IMR-90 (cell line): ENCODE measurements around the gene POMGNT1. TPM values are rescaled to one million over a fixed set of nuclear protein-coding genes. Genes with fewer than 3 reads are reported as not detected.

ENCODE experiments used
- ATAC-seq: fragments of 200-7000 bp; cut with Tn5 transposase; 2 replicates; pipeline ENCODE4 v1.9.1; 2020; ENCODE audit warnings: low read depth, mild to moderate bottlenecking, moderate library complexity
- BruUV-seq: library from RNA; stranded (reverse); fragments of 400-500 nt; replicated peaks from 2 replicates; lab custom pipeline; 2021; lab: Mats Ljungman, UMichigan
- CTCF ChIA-PET: fragments of 300-600 bp; formaldehyde crosslinking; extraction: SDS; loops from one replicate; lab custom pipeline; 2021; ENCODE audit warnings: antibody characterized with exemption; lab: Yijun Ruan, JAX
- POLR2A ChIA-PET: fragments of 300-600 bp; sonication (Branson Sonifier 250); formaldehyde crosslinking; loops from one replicate; lab custom pipeline; 2022; ENCODE audit warnings: antibody characterized with exemption; ENCODE audit not compliant: unreplicated experiment; lab: Charles Lee
- DNase-seq: peaks from one replicate; pipeline ENCODE4 v3.0.0; 2013
- H2AFZ ChIP-seq: replicated peaks from 2 replicates; pipeline ENCODE3; 2013; ENCODE audit warnings: low read length, mild to moderate bottlenecking; ENCODE audit not compliant: poor library complexity
- H2AK5ac ChIP-seq: 2 replicates; pipeline ENCODE4 v1.6.1; 2013; ENCODE audit warnings: low read depth, low read length, inconsistent platforms
- H2AK9ac ChIP-seq: replicated peaks from 2 replicates; pipeline ENCODE3; 2013; ENCODE audit warnings: mild to moderate bottlenecking, low read depth, low read length, moderate library complexity; ENCODE audit not compliant: poor library complexity
- H2BK120ac ChIP-seq: 2 replicates; pipeline ENCODE4 v1.6.1; 2013; ENCODE audit warnings: low read depth, low read length, inconsistent platforms
- H2BK15ac ChIP-seq: 3 replicates; pipeline ENCODE4 v1.6.1; 2013; ENCODE audit warnings: low read depth, low read length, inconsistent platforms
- H2BK20ac ChIP-seq: 2 replicates; pipeline ENCODE4 v1.6.1; 2013; ENCODE audit warnings: low read depth, mild to moderate bottlenecking, inconsistent platforms, low read length, moderate library complexity
- H2BK5ac ChIP-seq: 2 replicates; pipeline ENCODE4 v1.6.1; 2013; ENCODE audit warnings: mild to moderate bottlenecking, low read depth, low read length, inconsistent platforms; ENCODE audit not compliant: poor library complexity, severe bottlenecking
- H3K14ac ChIP-seq: replicated peaks from 2 replicates; pipeline ENCODE4 v1.6.1; 2013; ENCODE audit warnings: low read depth, low read length, inconsistent platforms
- H3K18ac ChIP-seq: 2 replicates; pipeline ENCODE4 v1.6.1; 2013; ENCODE audit warnings: low read depth, low read length, control low read depth
- H3K23ac ChIP-seq: 2 replicates; pipeline ENCODE4 v1.6.1; 2013; ENCODE audit warnings: low read depth, low read length, inconsistent platforms
- H3K27ac ChIP-seq: 2 replicates; pipeline ENCODE4 v1.5.1; 2013; ENCODE audit warnings: mild to moderate bottlenecking, control low read depth, low read length; ENCODE audit not compliant: insufficient read depth
- H3K27me3 ChIP-seq: 2 replicates; pipeline ENCODE4 v1.6.1; 2013; ENCODE audit warnings: low read length; ENCODE audit not compliant: control insufficient read depth, insufficient read depth
- H3K36me3 ChIP-seq: 2 replicates; pipeline ENCODE4 v1.6.1; 2013; ENCODE audit warnings: low read length, mixed read lengths; ENCODE audit not compliant: control insufficient read depth, insufficient read depth
- H3K4ac ChIP-seq: 2 replicates; pipeline ENCODE4 v1.6.1; 2013; ENCODE audit warnings: low read depth, low read length, inconsistent platforms
- H3K4me1 ChIP-seq: 2 replicates; pipeline ENCODE4 v1.6.1; 2013; ENCODE audit warnings: low read length, mixed read lengths; ENCODE audit not compliant: control insufficient read depth, insufficient read depth
- H3K4me2 ChIP-seq: 2 replicates; pipeline ENCODE4 v1.6.1; 2013; ENCODE audit warnings: low read depth, mild to moderate bottlenecking, control low read depth, low read length, moderate library complexity
- H3K4me3 ChIP-seq: 2 replicates; pipeline ENCODE4 v1.5.1; 2013; ENCODE audit warnings: low read depth, mild to moderate bottlenecking, control low read depth, low read length, moderate library complexity; ENCODE audit not compliant: insufficient read depth
- H3K56ac ChIP-seq: 2 replicates; pipeline ENCODE4 v1.6.1; 2013; ENCODE audit warnings: low read length, inconsistent platforms; ENCODE audit not compliant: insufficient read depth; ENCODE audit errors: extremely low read depth
- H3K79me1 ChIP-seq, 2 experiments: 2 replicates each; pipeline ENCODE4 v1.6.1; 2013; ENCODE audit warnings: low read length in 2 of 2, inconsistent platforms in 1 of 2, low read depth in 1 of 2
- H3K9ac ChIP-seq: 2 replicates; pipeline ENCODE4 v1.6.1; 2013; ENCODE audit warnings: low read depth, low read length, control low read depth
- H3K9me1 ChIP-seq: 2 replicates; pipeline ENCODE4 v1.6.1; 2013; ENCODE audit warnings: low read length, inconsistent platforms; ENCODE audit not compliant: insufficient read depth
- H3K9me3 ChIP-seq: 2 replicates; pipeline ENCODE4 v1.6.1; 2013; ENCODE audit warnings: low read length; ENCODE audit not compliant: control insufficient read depth, insufficient read depth
- H4K20me1 ChIP-seq: 2 replicates; pipeline ENCODE4 v1.6.1; 2013; ENCODE audit warnings: low read length, inconsistent platforms; ENCODE audit not compliant: insufficient read depth
- H4K5ac ChIP-seq: 2 replicates; pipeline ENCODE4 v1.6.1; 2013; ENCODE audit warnings: mild to moderate bottlenecking, low read depth, low read length, control low read depth
- H4K8ac ChIP-seq, 2 experiments: 2 replicates each; pipeline ENCODE4 v1.6.1; 2013; ENCODE audit warnings: low read depth in 2 of 2, low read length in 2 of 2, control low read depth in 1 of 2, inconsistent platforms in 1 of 2
- H4K91ac ChIP-seq: 2 replicates; pipeline ENCODE4 v1.6.1; 2013; ENCODE audit warnings: low read depth, low read length, inconsistent platforms; ENCODE audit not compliant: insufficient read depth
- BHLHE40 ChIP-seq: fragments of 150-350 bp; IDR thresholded peaks from 2 replicates; pipeline ENCODE4 v1.6.1; 2016; ENCODE audit warnings: mild to moderate bottlenecking, low read depth, low read length
- CEBPB ChIP-seq: IDR thresholded peaks from 2 replicates; pipeline ENCODE4 v1.6.1; 2012; ENCODE audit warnings: low read depth, low read length, improper control_type of control experiment
- FOS ChIP-seq: fragments of 150-350 bp; IDR thresholded peaks from 2 replicates; pipeline ENCODE4 v1.6.1; 2016; ENCODE audit warnings: low read depth, low read length
- MAFK ChIP-seq: IDR thresholded peaks from 2 replicates; pipeline ENCODE4 v1.6.1; 2012; ENCODE audit warnings: low read depth, low read length, improper control_type of control experiment
- NFE2L2 ChIP-seq: fragments of 150-350 bp; IDR thresholded peaks from 2 replicates; pipeline ENCODE4 v1.6.1; 2016; ENCODE audit warnings: low read depth, mild to moderate bottlenecking, low read length
- SMC3 ChIP-seq: fragments of 150-350 bp; IDR thresholded peaks from 2 replicates; pipeline ENCODE4 v1.6.1; 2016; ENCODE audit warnings: low read depth, mild to moderate bottlenecking, antibody characterized with exemption, low read length, moderate library complexity
- WGBS, 2 experiments: methylation state at CpG; one replicate each; pipeline versions ENCODE4 v1.1.5 to v1.1.7; 2013; ENCODE audit warnings: missing lambda C conversion rate in 2 of 2; ENCODE audit not compliant: insufficient read length in 1 of 2; ENCODE audit errors: extremely low coverage in 2 of 2; 5-methylcytosine and 5-hydroxymethylcytosine counted together
- dilution Hi-C: fragments of 300-500 bp; cut with HindIII; formaldehyde crosslinking; loops from one replicate; pipeline ENCODE4 v1.14.3; 2018; ENCODE audit warnings: low sequenced_read_pairs; ENCODE audit not compliant: unreplicated experiment
- in situ Hi-C: fragments of 300-500 bp; cut with MboI; formaldehyde crosslinking; loops from 3 replicates; pipeline ENCODE4 v1.14.3; 2019; ENCODE audit warnings: low sequenced_read_pairs, inconsistent platforms, mixed read lengths
- intact Hi-C: fragments of 100-400 bp; cut with micrococcal nuclease; formaldehyde crosslinking; loops from 2 replicates; pipeline ENCODE4 v1.10.0; 2022
- polyA plus RNA-seq, 3 experiments: library from polyadenylated mRNA; depleted of rRNA; stranded (reverse); fragments of >200 nt; gene quantifications; 2 replicates each; pipeline ENCODE4 v1.2.3, GENCODE V29; 2012; ENCODE audit warnings: low replicate concordance in 1 of 3
- total RNA-seq: library from RNA; depleted of rRNA; stranded (reverse); fragments of >200 nt; gene quantifications from 2 replicates; pipeline ENCODE4 v1.2.3, GENCODE V29; 2012
- TF ChIP-seq, protein P1 (sequence below): fragments of 150-350 bp; IDR thresholded peaks from 2 replicates; pipeline ENCODE4 v1.6.1; 2017; ENCODE audit warnings: mild to moderate bottlenecking, antibody characterized with exemption, low read length, low read depth

POMGNT1 gene
- total and polyA plus RNA-seq, 2 of the 4 experiments (the other 2 are of a cell fraction): 54.8 to 65.3 TPM

DNA sequence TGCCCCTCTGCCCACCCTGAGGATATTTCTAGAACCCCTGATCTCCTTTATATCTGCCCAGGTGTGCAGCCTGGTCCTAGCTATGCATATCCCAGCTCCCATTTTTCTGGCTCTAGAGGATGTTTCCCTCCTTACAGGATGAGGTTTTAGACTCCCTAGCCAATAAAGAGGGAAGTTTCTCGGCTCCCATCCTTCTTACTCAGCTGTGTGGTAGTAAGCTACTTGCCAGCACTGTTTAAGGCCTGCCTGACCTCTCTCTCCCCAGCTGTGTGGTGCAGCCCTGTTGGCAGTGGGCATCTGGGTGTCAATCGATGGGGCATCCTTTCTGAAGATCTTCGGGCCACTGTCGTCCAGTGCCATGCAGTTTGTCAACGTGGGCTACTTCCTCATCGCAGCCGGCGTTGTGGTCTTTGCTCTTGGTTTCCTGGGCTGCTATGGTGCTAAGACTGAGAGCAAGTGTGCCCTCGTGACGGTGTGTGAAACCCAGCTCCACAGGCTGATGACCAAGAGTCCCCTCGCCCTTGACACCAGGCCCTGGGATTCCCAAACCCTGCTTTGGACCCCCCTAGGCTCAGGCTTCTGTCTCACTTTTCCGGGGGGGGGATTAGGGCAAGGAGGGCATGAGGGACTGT is 14.2 kb downstream of the POMGNT1 start (continued):
- no peak for TF ChIP-seq CEBPB

DNA sequence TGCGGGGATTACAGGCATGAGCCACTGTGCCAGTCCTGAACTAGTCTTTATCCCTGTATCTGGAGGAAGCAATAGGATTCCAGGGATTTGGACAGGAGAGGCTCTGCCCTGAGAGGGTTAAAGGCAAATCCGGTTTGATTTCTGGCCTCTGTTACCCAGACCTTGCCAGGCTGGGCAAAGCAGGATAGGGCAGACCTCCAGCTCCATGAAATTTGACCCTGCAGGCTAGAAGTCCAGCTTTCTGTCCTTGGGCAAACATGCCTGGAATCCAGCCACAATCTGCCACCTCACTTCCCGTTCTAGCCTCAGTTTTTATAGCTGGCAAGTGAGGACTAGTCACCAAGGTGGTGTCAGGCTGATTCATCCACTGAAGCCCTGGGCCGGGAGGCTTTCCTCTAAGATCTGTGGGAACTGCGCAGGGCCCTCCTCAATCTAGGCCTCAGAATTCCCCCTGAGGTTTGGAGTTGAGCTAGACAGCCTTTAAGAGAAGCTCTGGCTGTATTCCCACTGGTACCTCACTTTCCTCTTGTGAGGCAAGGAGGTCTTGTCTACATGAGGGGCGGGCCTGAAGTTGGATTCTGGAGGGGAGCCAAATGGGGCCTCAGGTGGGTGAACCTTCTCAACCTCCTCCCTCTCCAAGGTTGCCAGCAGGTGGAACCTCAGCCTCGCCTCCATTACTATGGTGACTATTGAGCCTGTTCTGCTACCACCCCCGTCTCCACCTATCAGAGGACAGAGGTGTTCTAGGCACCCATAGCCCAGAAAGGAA is 15.0 kb downstream of the POMGNT1 start:
- peak overlapping the region; percentile 59 for H3K27ac ChIP-seq
- peak overlapping the region; percentile 38; the same call in 1 of the 2 replicates for H4K5ac ChIP-seq
- H2AFZ ChIP-seq: peak overlapping the region; percentile 85
- intact Hi-C loops (no loop called here), dilution Hi-C loops (loop anchor here (25.0 kb wide), 1 partner anchor 146 kb away; no protein-coding TSS in a partner anchor), in situ Hi-C loops (no loop called here)
- H3K9ac ChIP-seq: peak overlapping the region; percentile 22; the same call in 1 of the 2 replicates
- peaks cover 16% of the 10 kb centered on the region for H3K9me1 ChIP-seq
- H3K4ac ChIP-seq: peak overlapping the region; percentile 90
- H4K91ac ChIP-seq: peak overlapping the region; percentile 76
- 0% methylated on average over 1 of the region's 8 CpGs; no CpG with 5 or more reads in 1 of the 2 experiments for WGBS, 2 experiments
- no TSS peak for BruUV-seq
- no peak for TF ChIP-seq MAFK
- TF ChIP-seq, protein P1, sequence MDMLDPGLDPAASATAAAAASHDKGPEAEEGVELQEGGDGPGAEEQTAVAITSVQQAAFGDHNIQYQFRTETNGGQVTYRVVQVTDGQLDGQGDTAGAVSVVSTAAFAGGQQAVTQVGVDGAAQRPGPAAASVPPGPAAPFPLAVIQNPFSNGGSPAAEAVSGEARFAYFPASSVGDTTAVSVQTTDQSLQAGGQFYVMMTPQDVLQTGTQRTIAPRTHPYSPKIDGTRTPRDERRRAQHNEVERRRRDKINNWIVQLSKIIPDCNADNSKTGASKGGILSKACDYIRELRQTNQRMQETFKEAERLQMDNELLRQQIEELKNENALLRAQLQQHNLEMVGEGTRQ: no peak
- 0 out of 2 replicates have a peak, but pooled peaks have one; percentile 32 for TF ChIP-seq BHLHE40
- peak; percentile 20; the same call in 1 of the 2 replicates for TF ChIP-seq SMC3
- peak; percentile 20; the same call in 1 of the 2 replicates for TF ChIP-seq CEBPB
- peak; percentile 20; the same call in 1 of the 2 replicates for TF ChIP-seq NFE2L2
- peak; percentile 64 for TF ChIP-seq FOS
- ATAC-seq (peak; percentile 74), DNase-seq (peak; percentile 95)
- no peaks in the 10 kb centered on the region for H3K79me1 ChIP-seq
- H2AK5ac ChIP-seq: peak overlapping the region; percentile 91
- H3K4me3 ChIP-seq: no peak overlapping the region
- peak overlapping the region; percentile 10; the same call in 1 of the 2 replicates for H3K18ac ChIP-seq
- peak overlapping the region; percentile 78; the same call in 2 of the 3 replicates for H2BK15ac ChIP-seq
- peaks cover 7% of the 10 kb centered on the region; the same call in 1 of the 2 replicates for H3K36me3 ChIP-seq
- H2BK20ac ChIP-seq: peak overlapping the region; percentile 79
- peaks cover 16% of the 10 kb centered on the region for H3K4me1 ChIP-seq
- H4K20me1 ChIP-seq: no peaks in the 10 kb centered on the region
- POLR2A ChIA-PET: no interaction called here
- peak overlapping the region; percentile 49; the same call in 1 of the 2 replicates for H3K23ac ChIP-seq
- peak overlapping the region; percentile 50 to 90 for H4K8ac ChIP-seq
- H3K27me3 ChIP-seq: no peaks in the 10 kb centered on the region
- H3K9me3 ChIP-seq: no peaks in the 10 kb centered on the region
- H3K4me2 ChIP-seq: no peak overlapping the region
- CTCF ChIA-PET: interaction anchor here (0.7 to 3.5 kb wide), 3 partner anchors 13 to 129 kb away, joined by 3 to 21 read pairs (median 3); no protein-coding TSS in a partner anchor
- H2AK9ac ChIP-seq: peak overlapping the region; percentile 88
- H2BK5ac ChIP-seq: peak overlapping the region; percentile 79
- H2BK120ac ChIP-seq: peak overlapping the region; percentile 90
- H3K14ac ChIP-seq: peak overlapping the region; percentile 58
- peak overlapping the region; percentile 77 for H3K56ac ChIP-seq
